ENCODE measurements around the gene SHISA3. TPM values are rescaled to one million over a fixed set of nuclear protein-coding genes. Genes with fewer than 3 reads are reported as not detected.

Gene SHISA3
- total RNA-seq (not detected), polyA plus RNA-seq (not detected), total RNA-seq (0 to 0.17 (median 0) reads per million in 6 experiments)

DNA sequence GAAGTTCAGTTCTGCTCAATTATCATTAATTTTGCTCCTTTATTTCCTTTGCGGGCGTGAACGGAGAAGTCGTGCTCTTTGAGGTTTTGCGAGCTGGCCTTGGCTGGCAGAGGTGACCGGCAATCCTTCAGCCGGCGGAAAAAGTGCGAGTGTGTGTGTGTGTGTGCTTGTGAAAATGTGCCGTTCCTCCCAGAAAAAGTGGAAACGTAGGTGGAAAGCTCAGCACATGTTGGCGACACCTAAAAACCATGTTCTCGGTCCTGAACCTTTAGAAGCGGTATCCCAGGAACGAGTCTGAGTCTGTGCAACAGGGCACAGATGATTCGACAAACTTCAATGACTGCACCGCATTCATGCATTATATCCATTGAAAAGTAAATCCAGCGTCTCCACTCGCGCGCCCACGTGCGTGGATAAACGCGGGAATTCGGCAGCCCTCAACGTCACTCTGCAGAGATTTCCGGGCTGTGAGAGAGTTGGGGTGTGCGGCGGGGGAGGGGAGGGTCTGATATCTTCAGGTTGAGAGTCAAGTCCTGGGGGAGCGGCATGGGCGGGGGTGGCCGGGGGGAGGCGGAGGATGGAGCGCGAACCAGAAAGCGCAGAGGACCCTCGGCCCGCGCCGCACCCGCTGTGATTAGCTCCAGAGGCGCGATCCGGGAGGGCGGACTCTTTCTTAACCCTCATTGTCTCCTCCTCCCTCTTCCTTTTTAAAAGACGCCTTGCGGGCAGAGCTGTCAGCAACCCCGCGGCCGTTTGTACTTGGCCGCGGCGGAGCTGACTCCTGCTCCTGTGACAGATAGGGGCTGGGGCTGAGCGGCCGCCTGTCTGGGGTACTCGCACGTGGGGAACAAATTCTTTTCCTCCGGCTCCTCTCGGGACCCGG lies at the start of gene SHISA3:
SHISA3 (plus strand) TSS at position 737 of the 883 bp plus-strand sequence. CDS start 569 bp downstream, outside the sequence.
- Mint-ChIP-seq H3K4me1 (peaks cover 15 to 36% (median 33%) of the 10 kb centered on the region in 4 donors), H3K27me3 (peaks cover 31 to 66% (median 51%) of the 10 kb centered on the region in 5 donors), H3K9me3 (no peaks in the 10 kb centered on the region), H3K4me3 (peak within 1 kb of the TSS; percentile 79 to 91 (median 86)), H3K36me3 (peaks cover 0 to 7% (median 0%) of the 10 kb centered on the region in 3 donors), H3K27ac (no peak within 1 kb of the TSS)
- POLR2A ChIA-PET: no interaction called here
- DNase-seq (peak in 1 of 10 donors; percentile 6), ATAC-seq (peak; percentile 49 to 66)

- DNase-seq (no peak), ATAC-seq (no peak)
- POLR2A ChIA-PET: no interaction called here
- no peak overlapping the region for H3K4me3 Mint-ChIP-seq
- no peaks in the 10 kb centered on the region for H3K4me1 Mint-ChIP-seq
- H3K36me3 Mint-ChIP-seq: no peaks in the 10 kb centered on the region
- no peaks in the 10 kb centered on the region for H3K9me3 Mint-ChIP-seq
- H3K27ac Mint-ChIP-seq: no peak overlapping the region
- H3K27me3 Mint-ChIP-seq: peaks cover 5 to 14% (median 11%) of the 10 kb centered on the region in 5 donors
Measured at GRCh38 chr4:42348247-42348646, 49.0 kb upstream of the SHISA3 start.

- DNase-seq (no peak), ATAC-seq (no peak)
- H3K36me3 Mint-ChIP-seq: no peaks in the 10 kb centered on the region
- H3K9me3 Mint-ChIP-seq: no peaks in the 10 kb centered on the region
- no peak overlapping the region for H3K27ac Mint-ChIP-seq
- POLR2A ChIA-PET: no interaction called here
- H3K4me1 Mint-ChIP-seq: no peaks in the 10 kb centered on the region
- H3K4me3 Mint-ChIP-seq: no peak overlapping the region
- peaks cover 5 to 15% (median 9%) of the 10 kb centered on the region in 5 donors for H3K27me3 Mint-ChIP-seq
Measured at GRCh38 chr4:42348692-42349091, 48.6 kb upstream of the SHISA3 start.

GRCh38 chr4:42350611-42351182 lies 46.6 kb upstream of the SHISA3 start:
- no peak overlapping the region for H3K4me3 Mint-ChIP-seq
- ATAC-seq (no peak), DNase-seq (no peak)
- H3K36me3 Mint-ChIP-seq: no peaks in the 10 kb centered on the region
- H3K27ac Mint-ChIP-seq: peak overlapping the region in 1 of 10 donors; percentile 20
- peaks cover 19 to 35% (median 26%) of the 10 kb centered on the region in 5 donors for H3K27me3 Mint-ChIP-seq
- POLR2A ChIA-PET: no interaction called here
- no peaks in the 10 kb centered on the region for H3K9me3 Mint-ChIP-seq
- no peaks in the 10 kb centered on the region for H3K4me1 Mint-ChIP-seq

DNA sequence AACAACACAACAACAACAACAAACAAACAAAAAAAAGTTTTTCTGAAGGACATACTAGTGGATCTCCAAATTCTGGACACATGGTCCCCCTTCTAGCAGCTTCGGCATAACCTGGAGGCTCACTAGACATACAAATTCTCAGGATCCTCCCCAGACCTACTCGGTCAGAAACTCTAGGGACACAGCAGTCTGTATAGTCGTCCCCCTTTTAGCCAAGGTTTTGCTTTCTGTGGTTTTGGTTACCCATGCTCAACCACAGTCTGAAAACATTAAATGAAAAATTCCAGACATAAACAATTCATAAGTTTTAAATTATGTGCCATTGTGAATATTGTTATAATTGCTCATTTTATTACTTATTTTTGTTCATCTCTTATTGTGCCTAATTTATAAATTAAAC lies 45.2 kb upstream of the SHISA3 start:
- no peak overlapping the region for H3K4me3 Mint-ChIP-seq
- no peaks in the 10 kb centered on the region for H3K9me3 Mint-ChIP-seq
- ATAC-seq: no peak
- peaks cover 30 to 49% (median 36%) of the 10 kb centered on the region in 5 donors for H3K27me3 Mint-ChIP-seq
- H3K36me3 Mint-ChIP-seq: no peaks in the 10 kb centered on the region
- peaks cover 0 to 4% (median 3%) of the 10 kb centered on the region in 4 donors for H3K4me1 Mint-ChIP-seq
- no peak for DNase-seq
- H3K27ac Mint-ChIP-seq: no peak overlapping the region
- POLR2A ChIA-PET: no interaction called here

DNA sequence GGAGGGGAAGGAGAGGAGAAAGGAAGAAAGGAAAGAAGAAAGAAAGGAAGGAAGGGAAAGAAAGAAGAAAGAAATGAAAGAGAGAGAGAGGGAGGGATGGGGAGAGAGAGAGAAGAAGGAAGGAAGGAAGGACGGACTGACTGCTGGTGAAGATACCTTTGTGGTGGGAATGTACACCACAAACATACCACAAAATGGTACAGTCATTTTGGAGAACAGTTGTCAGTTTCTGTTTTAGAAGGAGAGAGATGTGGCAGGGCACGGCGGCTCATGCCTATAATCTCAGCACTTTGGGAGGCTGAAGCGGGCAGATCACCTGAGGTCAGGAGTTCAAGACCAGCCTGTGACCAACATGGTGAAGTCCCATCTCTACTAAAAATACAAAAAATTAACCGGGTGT lies 40.0 kb upstream of the SHISA3 start:
- peaks cover 29 to 67% (median 42%) of the 10 kb centered on the region in 5 donors for H3K27me3 Mint-ChIP-seq
- ATAC-seq (no peak), DNase-seq (no peak)
- H3K36me3 Mint-ChIP-seq: no peaks in the 10 kb centered on the region
- POLR2A ChIA-PET: no interaction called here
- peaks cover 0 to under 1% (median 0%) of the 10 kb centered on the region in 9 donors for H3K9me3 Mint-ChIP-seq
- no peak overlapping the region for H3K27ac Mint-ChIP-seq
- H3K4me1 Mint-ChIP-seq: peaks cover 0 to 7% (median 3%) of the 10 kb centered on the region in 4 donors
- H3K4me3 Mint-ChIP-seq: no peak overlapping the region

GRCh38 chr4:42359711-42360110 lies 37.6 kb upstream of the SHISA3 start:
- Mint-ChIP-seq H3K4me3 (no peak overlapping the region), H3K4me1 (peaks cover 0 to 7% (median 3%) of the 10 kb centered on the region in 4 donors), H3K36me3 (no peaks in the 10 kb centered on the region), H3K27ac (no peak overlapping the region), H3K27me3 (peaks cover 20 to 55% (median 31%) of the 10 kb centered on the region in 5 donors), H3K9me3 (peaks cover 0 to 11% (median 0%) of the 10 kb centered on the region in 9 donors)
- POLR2A ChIA-PET: no interaction called here
- no peak for DNase-seq
- ATAC-seq: no peak

DNA sequence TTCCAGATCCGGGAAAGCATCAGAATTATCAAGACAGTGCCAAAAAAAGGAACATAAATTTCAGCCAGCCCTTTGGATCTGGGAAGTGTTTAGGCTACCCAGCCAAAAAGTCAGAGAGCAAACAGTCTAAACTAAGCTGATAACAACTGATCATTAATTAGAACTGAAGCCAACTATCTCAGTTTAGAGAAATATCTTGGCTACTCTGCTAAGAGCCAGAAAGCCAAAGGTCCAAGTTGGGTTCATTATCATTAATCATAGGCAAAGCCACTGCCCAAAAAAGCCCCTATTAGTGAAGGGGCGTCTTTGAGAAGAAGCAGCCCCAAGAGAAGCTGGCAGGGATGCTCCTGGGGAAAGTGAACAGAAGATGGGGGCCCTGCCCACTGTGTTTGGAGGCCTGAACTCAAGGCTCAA lies 37.0 kb upstream of the SHISA3 start:
- Mint-ChIP-seq H3K4me3 (no peak overlapping the region), H3K27me3 (peaks cover 16 to 50% (median 28%) of the 10 kb centered on the region in 5 donors), H3K27ac (no peak overlapping the region), H3K4me1 (peaks cover 0 to 7% (median 3%) of the 10 kb centered on the region in 4 donors), H3K36me3 (no peaks in the 10 kb centered on the region), H3K9me3 (peaks cover 0 to 11% (median 0%) of the 10 kb centered on the region in 9 donors)
- DNase-seq (no peak), ATAC-seq (no peak)
- POLR2A ChIA-PET: no interaction called here

DNA sequence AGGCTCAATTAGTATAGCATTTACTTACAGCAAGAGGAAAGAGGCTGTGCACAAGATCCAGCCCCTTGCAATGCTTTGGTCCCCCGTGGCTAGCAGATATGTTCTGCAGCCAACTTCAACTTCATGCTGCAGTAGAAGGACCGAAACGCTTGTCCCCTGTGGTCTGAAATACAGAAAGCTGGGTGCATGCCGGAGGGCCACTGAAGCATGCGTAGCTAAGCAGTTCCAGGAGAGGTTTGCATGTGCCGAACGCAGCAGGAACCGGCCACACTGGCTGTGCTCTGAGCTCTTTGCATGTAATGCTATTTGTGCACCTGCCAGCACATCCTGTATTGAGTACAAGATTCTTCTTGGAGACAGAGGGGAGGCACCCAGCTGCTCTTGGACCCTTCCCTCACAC lies 35.8 kb upstream of the SHISA3 start:
- H3K4me3 Mint-ChIP-seq: no peak overlapping the region
- ATAC-seq (no peak), DNase-seq (no peak)
- peaks cover 0 to 11% (median 0%) of the 10 kb centered on the region in 9 donors for H3K9me3 Mint-ChIP-seq
- no peaks in the 10 kb centered on the region for H3K36me3 Mint-ChIP-seq
- peaks cover 7 to 40% (median 18%) of the 10 kb centered on the region in 5 donors for H3K27me3 Mint-ChIP-seq
- POLR2A ChIA-PET: no interaction called here
- H3K4me1 Mint-ChIP-seq: peaks cover 0 to 7% (median 2%) of the 10 kb centered on the region in 4 donors
- H3K27ac Mint-ChIP-seq: no peak overlapping the region

- H3K9me3 Mint-ChIP-seq: peaks cover 0 to 11% (median 0%) of the 10 kb centered on the region in 9 donors
- DNase-seq (no peak), ATAC-seq (no peak)
- peaks cover 10 to 40% (median 18%) of the 10 kb centered on the region in 5 donors for H3K27me3 Mint-ChIP-seq
- H3K36me3 Mint-ChIP-seq: peaks cover 0 to 3% (median 0%) of the 10 kb centered on the region in 3 donors
- no peaks in the 10 kb centered on the region for H3K4me1 Mint-ChIP-seq
- H3K4me3 Mint-ChIP-seq: no peak overlapping the region
- POLR2A ChIA-PET: no interaction called here
- no peak overlapping the region for H3K27ac Mint-ChIP-seq
Measured at GRCh38 chr4:42362591-42362990, 34.7 kb upstream of the SHISA3 start.

DNA sequence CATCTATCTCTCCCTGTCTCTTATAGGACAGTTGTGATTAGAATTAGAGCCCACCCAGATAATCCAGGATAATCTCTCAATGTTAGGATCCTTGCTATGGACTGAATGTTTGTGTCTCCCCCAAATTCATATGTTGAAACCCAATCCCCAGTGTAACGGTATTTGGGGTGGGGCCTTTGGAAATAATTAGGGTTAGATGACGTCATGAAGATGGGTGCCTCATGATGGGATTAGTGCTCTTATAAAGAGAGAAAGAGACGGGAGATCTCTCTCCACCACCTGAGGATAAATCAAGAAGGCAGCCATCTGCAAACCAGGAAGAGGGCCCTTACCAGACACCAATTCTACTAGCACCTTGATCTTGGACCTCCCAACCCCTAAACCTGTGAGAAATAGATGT lies 33.7 kb upstream of the SHISA3 start:
- DNase-seq: no peak
- H3K4me1 Mint-ChIP-seq: no peaks in the 10 kb centered on the region
- POLR2A ChIA-PET: no interaction called here
- no peak overlapping the region for H3K4me3 Mint-ChIP-seq
- H3K27ac Mint-ChIP-seq: no peak overlapping the region
- peaks cover 0 to 11% (median 0%) of the 10 kb centered on the region in 9 donors for H3K9me3 Mint-ChIP-seq
- no peak for ATAC-seq
- peaks cover 10 to 33% (median 21%) of the 10 kb centered on the region in 5 donors for H3K27me3 Mint-ChIP-seq
- H3K36me3 Mint-ChIP-seq: peaks cover 0 to 3% (median 0%) of the 10 kb centered on the region in 3 donors

DNA sequence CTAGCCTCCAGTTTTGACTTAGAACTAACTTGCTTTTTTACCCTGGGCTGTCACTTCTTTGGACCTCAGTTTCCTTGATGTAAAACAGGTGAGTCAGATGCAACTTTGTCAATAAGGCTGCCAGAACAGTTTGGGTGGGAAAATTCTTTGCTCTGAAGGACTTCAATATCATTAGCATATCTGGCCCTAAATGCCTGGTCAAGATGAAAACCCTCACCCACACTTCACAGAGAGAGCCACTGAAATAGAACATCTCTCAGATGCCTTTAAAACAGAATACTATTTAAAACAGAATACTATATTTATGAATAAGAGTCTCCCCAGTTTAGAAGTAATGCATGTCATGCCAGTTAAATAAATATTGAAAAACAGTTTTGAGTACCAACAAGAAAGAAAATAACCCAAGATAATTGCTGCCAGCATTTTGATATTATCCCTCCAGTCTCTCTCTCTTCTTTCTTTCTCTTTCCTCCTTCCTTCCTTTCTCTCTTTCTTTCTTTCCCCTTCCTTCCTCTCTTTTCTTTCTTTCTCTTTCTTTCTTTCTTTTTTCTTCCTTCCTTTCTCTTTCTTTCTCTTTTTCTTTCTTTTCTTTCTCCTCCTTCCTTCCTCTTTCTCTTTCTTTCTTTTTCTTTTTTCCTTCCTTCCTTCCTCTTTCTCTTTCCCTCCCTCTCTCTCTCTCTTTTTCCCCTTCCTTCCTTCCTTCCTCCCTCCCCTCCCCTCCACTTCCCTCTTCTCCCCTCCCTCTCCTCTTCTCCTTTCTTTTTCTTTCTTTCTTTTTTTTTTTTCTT lies 32.8 kb upstream of the SHISA3 start:
- DNase-seq: no peak
- Mint-ChIP-seq H3K9me3 (peaks cover 0 to 11% (median 0%) of the 10 kb centered on the region in 9 donors), H3K36me3 (peaks cover 0 to 3% (median 0%) of the 10 kb centered on the region in 3 donors), H3K4me3 (no peak overlapping the region), H3K27ac (peak overlapping the region in 1 of 10 donors; percentile 4), H3K27me3 (peaks cover 9 to 28% (median 18%) of the 10 kb centered on the region in 5 donors), H3K4me1 (no peaks in the 10 kb centered on the region)
- no peak for ATAC-seq
- POLR2A ChIA-PET: no interaction called here
